Glutamatergic neuron (in vitro differentiated cells): ENCODE results near the gene ZKSCAN5. TPM values are rescaled to one million over a fixed set of nuclear protein-coding genes. Genes with fewer than 3 reads are reported as not detected.

ENCODE experiments used
- DNase-seq: peaks from one replicate; pipeline ENCODE4 v3.0.0; 2022
- H3K27ac Mint-ChIP-seq: one replicate; pipeline ENCODE4 v1.8.0; 2020; ENCODE audit warnings: mild to moderate bottlenecking, mixed read lengths, inconsistent platforms; ENCODE audit not compliant: unreplicated experiment
- H3K27me3 Mint-ChIP-seq: one replicate; pipeline ENCODE4 v1.8.0; 2020; ENCODE audit warnings: mild to moderate bottlenecking, moderate library complexity, mixed read lengths, inconsistent platforms; ENCODE audit not compliant: unreplicated experiment
- H3K36me3 Mint-ChIP-seq: one replicate; pipeline ENCODE4 v1.8.0; 2020; ENCODE audit warnings: mild to moderate bottlenecking, mixed read lengths, inconsistent platforms; ENCODE audit not compliant: unreplicated experiment
- H3K4me1 Mint-ChIP-seq: one replicate; pipeline ENCODE4 v1.8.0; 2020; ENCODE audit warnings: mild to moderate bottlenecking, low read depth, mixed read lengths, inconsistent platforms; ENCODE audit not compliant: unreplicated experiment
- H3K4me3 Mint-ChIP-seq: one replicate; pipeline ENCODE4 v1.8.0; 2020; ENCODE audit warnings: mild to moderate bottlenecking, mixed read lengths, inconsistent platforms; ENCODE audit not compliant: unreplicated experiment
- H3K9me3 Mint-ChIP-seq: one replicate; pipeline ENCODE4 v1.8.0; 2020; ENCODE audit warnings: mild to moderate bottlenecking, moderate library complexity, mixed read lengths, inconsistent platforms; ENCODE audit not compliant: unreplicated experiment
- total RNA-seq: library from RNA; stranded (reverse); fragmentation: NEBNext Ultra II Directional; extraction: Animal tissue kit (Norgen Biotek cat#: 25700); gene quantifications from one replicate; pipeline ENCODE4 v1.2.1, GENCODE V29; 2021; ENCODE audit not compliant: unreplicated experiment
- TF ChIP-seq, protein P1 (sequence below): fragments of 200-600 bp; sonication (generic); IDR thresholded peaks from one replicate; pipeline ENCODE4 v1.5.0; 2021; ENCODE audit not compliant: partially characterized antibody, unreplicated experiment

Gene ZKSCAN5
- total RNA-seq, 1 donor from 2014 or later = 18.7 TPM

DNA sequence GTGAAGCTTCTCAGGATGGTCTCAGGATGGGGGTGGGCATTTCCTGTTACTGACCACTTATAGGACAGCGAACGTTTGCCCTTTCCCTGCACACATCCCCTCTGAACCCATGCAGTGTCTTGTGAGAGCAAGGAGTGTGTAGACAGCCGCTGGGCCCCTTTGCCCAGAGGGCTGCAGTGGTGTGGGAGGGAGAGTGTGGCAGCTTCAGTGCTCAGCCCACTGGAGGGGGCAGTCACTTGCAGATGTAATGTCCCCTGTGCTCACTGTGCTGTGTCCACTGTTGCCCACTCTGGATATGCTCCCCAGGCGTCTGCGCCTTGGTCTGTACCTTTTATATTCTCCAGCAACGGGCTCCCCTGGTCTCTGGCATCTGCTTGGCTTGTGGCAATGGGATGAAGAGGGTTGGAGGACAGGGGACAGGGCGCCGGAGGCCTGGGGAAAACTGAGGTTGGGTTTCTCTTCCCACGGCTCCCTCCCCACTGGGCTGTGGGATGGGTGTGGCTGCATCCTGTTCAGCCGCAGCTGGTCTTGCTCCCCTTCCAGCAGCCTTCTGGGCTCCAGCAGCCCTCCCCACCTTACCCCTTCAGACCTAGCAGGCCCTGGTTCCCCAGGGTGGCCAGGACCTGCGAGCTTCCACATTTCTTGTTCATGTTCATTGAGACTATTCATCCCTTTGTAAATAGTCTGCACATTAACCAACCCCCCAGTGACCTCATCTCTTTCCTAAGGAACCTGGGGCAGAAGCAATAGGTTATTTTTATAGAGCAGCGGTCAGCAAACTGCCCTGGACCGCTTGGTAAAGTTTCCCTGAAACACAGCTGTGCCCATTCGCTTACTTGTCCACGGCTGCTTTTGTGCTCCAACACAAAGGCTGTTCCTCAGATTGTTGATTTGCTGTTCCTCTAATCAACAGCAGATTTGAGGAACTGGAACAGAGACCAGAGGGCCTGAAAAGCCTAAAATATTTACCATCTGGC is 25.7 kb upstream of the ZKSCAN5 start:
- H3K27me3 Mint-ChIP-seq = peaks cover 2% of the 10 kb centered on the region
- H3K36me3 Mint-ChIP-seq = no peaks in the 10 kb centered on the region
- H3K27ac Mint-ChIP-seq = peak overlapping the region; percentile 44
- TF ChIP-seq, protein P1, sequence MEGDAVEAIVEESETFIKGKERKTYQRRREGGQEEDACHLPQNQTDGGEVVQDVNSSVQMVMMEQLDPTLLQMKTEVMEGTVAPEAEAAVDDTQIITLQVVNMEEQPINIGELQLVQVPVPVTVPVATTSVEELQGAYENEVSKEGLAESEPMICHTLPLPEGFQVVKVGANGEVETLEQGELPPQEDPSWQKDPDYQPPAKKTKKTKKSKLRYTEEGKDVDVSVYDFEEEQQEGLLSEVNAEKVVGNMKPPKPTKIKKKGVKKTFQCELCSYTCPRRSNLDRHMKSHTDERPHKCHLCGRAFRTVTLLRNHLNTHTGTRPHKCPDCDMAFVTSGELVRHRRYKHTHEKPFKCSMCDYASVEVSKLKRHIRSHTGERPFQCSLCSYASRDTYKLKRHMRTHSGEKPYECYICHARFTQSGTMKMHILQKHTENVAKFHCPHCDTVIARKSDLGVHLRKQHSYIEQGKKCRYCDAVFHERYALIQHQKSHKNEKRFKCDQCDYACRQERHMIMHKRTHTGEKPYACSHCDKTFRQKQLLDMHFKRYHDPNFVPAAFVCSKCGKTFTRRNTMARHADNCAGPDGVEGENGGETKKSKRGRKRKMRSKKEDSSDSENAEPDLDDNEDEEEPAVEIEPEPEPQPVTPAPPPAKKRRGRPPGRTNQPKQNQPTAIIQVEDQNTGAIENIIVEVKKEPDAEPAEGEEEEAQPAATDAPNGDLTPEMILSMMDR = no peak
- H3K9me3 Mint-ChIP-seq = no peaks in the 10 kb centered on the region
- no peak for DNase-seq
- peaks cover 5% of the 10 kb centered on the region for H3K4me1 Mint-ChIP-seq
- H3K4me3 Mint-ChIP-seq = peak overlapping the region; percentile 42

DNA sequence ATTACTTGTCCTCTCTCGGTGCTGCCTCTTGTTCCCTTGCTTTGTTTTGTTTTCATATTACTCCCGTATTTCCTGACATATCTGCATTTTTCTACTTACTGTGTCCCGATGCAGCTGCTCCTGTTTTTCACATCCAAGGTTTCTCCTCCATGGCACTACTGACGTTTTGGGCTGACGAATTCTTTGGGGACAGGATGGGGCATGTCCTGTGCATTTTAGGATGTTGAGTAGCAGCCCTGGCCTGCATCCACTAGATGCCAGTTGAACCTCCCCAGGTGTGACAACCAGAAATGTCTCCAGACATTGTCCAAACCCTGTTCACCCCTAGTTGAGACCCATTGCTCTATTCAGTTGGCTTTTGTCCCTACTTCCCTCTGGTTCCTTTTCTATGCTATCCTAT is 19.4 kb upstream of the ZKSCAN5 start:
- no peak for DNase-seq
- no peak overlapping the region for H3K4me3 Mint-ChIP-seq

DNA sequence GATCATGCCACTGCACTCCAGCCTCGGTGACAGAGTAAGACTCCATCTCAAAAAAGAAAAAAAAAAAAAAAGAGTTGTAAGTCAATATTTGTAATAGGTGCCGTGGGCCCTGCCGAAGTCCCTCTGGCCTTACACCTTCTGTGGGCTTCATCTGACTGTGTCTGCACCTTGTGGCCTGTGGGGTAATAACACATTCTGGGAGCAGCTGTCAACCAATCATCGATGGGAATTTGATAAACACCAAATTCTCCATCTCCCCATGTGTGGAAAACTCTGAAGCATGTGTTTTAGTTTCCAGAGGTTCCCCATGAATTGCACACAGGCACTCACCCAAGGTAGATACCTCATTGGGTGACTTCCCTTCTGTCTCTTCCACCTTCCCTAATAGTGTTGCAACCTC is 15.2 kb upstream of the ZKSCAN5 start:
- Mint-ChIP-seq H3K4me1 (no peaks in the 10 kb centered on the region), H3K36me3 (peaks cover 23% of the 10 kb centered on the region), H3K4me3 (no peak overlapping the region), H3K9me3 (peaks cover 6% of the 10 kb centered on the region), H3K27ac (no peak overlapping the region), H3K27me3 (no peaks in the 10 kb centered on the region)
- DNase-seq = no peak
- TF ChIP-seq, protein P1 = no peak

More for the DNA sequence above, 19.4 kb upstream of the ZKSCAN5 start:
- Mint-ChIP-seq H3K27ac (no peak overlapping the region), H3K4me1 (no peaks in the 10 kb centered on the region), H3K27me3 (no peaks in the 10 kb centered on the region), H3K9me3 (no peaks in the 10 kb centered on the region), H3K36me3 (peaks cover 8% of the 10 kb centered on the region)
- TF ChIP-seq, protein P1 = no peak

DNA sequence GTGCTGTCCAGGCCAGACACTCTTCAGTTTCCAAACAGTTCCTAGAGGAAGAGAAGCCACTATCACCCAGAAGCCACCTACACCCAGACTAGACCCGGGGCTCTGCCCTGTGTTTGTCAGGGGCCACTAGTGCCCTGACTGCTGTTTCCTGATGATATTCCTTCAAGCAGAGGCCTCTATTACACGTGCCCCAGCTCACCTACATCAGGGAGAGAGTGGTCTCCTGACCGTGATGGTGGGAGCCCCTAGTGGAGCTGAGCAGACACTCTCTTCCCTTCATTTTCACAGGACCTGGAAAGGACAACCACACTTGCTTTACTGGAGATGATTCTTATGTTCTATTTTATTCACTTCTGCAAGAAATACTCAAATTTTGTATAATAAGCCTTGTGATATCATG is 13.6 kb upstream of the ZKSCAN5 start:
- Mint-ChIP-seq H3K9me3 (peaks cover 6% of the 10 kb centered on the region), H3K36me3 (peaks cover 18% of the 10 kb centered on the region), H3K27me3 (no peaks in the 10 kb centered on the region), H3K27ac (no peak overlapping the region), H3K4me1 (no peaks in the 10 kb centered on the region), H3K4me3 (no peak overlapping the region)
- TF ChIP-seq, protein P1 = no peak
- no peak for DNase-seq

GRCh38 chr7:99493823-99494222 is 10.6 kb upstream of the ZKSCAN5 start:
- H3K4me3 Mint-ChIP-seq = no peak overlapping the region
- no peaks in the 10 kb centered on the region for H3K27me3 Mint-ChIP-seq
- H3K4me1 Mint-ChIP-seq = peaks cover 11% of the 10 kb centered on the region
- TF ChIP-seq, protein P1 = no peak
- no peak for DNase-seq
- no peak overlapping the region for H3K27ac Mint-ChIP-seq
- peaks cover 6% of the 10 kb centered on the region for H3K9me3 Mint-ChIP-seq
- peaks cover 22% of the 10 kb centered on the region for H3K36me3 Mint-ChIP-seq
